ENCODE measurements around the gene TRAP1. TPM values are rescaled to one million over a fixed set of nuclear protein-coding genes. Genes with fewer than 3 reads are reported as not detected.

TRAP1 gene
- total RNA-seq, 2 donors from 2014 or later: 33.2 to 51.1 TPM

DNA sequence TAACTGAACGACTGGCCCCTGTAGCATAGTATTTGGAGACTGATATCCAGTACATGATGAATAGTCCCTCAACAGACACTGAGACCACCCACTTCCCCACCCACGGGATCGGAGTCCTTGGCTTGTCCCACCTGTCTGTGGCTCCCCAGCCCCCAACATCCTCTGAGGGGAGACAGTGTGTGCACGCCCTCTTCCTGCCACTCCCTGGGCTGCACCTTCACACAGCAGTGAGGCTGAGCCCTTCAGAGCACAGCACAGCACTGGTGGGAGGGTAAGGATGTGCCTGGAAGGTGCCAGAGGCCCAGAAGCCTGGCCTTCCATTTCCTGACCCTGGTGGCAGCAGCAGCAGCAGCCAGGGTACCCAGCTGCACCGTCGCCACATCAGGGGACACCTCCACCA, 51.8 kb downstream of the TRAP1 start:
- ATAC-seq (ENCODE audit: insufficient number of reproducible peaks, low FRiP score, low read depth) (no peak), DNase-seq (ENCODE audit: low spot score) (no peak)
- Histone ChIP-seq H3K27ac (no peak overlapping the region), H3K27me3 (replicated peaks; ENCODE audit: insufficient read depth) (no peaks in the 10 kb centered on the region), H3K9me3 (no peaks in the 10 kb centered on the region), H3K4me1 (ENCODE audit: control insufficient read depth in 1 of 2, low read depth in 2 of 2) (no peaks in the 10 kb centered on the region), H3K4me3 (no peak overlapping the region), H3K36me3 (peaks cover 32% of the 10 kb centered on the region)
- TF ChIP-seq, protein P1, sequence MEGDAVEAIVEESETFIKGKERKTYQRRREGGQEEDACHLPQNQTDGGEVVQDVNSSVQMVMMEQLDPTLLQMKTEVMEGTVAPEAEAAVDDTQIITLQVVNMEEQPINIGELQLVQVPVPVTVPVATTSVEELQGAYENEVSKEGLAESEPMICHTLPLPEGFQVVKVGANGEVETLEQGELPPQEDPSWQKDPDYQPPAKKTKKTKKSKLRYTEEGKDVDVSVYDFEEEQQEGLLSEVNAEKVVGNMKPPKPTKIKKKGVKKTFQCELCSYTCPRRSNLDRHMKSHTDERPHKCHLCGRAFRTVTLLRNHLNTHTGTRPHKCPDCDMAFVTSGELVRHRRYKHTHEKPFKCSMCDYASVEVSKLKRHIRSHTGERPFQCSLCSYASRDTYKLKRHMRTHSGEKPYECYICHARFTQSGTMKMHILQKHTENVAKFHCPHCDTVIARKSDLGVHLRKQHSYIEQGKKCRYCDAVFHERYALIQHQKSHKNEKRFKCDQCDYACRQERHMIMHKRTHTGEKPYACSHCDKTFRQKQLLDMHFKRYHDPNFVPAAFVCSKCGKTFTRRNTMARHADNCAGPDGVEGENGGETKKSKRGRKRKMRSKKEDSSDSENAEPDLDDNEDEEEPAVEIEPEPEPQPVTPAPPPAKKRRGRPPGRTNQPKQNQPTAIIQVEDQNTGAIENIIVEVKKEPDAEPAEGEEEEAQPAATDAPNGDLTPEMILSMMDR (IDR thresholded peaks at IDR 0.05): no peak

DNA sequence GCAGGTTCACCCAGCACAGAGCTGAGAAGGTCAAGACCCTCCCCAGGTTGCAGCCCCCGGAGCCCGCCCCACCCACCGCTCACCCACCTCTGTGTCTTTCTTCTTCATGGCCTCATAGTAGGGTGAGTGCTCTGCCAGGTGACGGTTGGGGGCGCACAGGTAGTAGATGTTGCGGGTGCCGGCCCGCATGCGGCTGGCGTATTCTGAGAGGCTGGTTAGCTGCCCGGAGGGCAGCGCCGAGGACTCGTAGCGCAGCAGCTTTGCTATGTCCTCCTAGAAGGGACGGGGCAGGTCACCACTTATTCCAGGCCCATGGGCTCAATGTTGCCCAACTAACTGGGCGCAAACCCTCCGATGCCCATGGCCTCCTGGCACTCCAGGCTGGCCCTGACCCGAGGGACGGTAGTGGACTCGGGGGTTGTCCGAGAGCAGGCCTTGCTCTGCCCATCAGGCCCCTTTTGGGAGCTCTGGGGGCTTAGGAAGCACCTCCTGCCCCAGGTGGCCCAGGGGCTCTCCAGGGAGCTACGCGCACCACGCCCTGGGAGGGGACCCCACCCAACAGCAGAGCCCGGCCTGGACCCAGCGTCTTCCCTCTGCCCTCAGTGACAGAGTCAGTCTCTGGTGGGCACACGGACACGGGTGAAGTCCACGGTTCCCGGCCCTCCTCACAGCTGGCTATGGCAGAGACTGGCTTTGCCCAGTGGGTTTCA, 53.0 kb downstream of the TRAP1 start:
- H3K4me1 ChIP-seq (ENCODE audit: control insufficient read depth in 1 of 2, low read depth in 2 of 2): no peaks in the 10 kb centered on the region
- H3K27ac ChIP-seq: no peak overlapping the region
- H3K36me3 ChIP-seq: peaks cover 35% of the 10 kb centered on the region
- H3K4me3 ChIP-seq: no peak overlapping the region
- ATAC-seq (ENCODE audit: insufficient number of reproducible peaks, low FRiP score, low read depth): no peak
- DNase-seq (ENCODE audit: low spot score): no peak
- TF ChIP-seq, protein P1 (IDR thresholded peaks at IDR 0.05): no peak
- no peaks in the 10 kb centered on the region for H3K27me3 ChIP-seq (replicated peaks; ENCODE audit: insufficient read depth)
- no peaks in the 10 kb centered on the region for H3K9me3 ChIP-seq

DNA sequence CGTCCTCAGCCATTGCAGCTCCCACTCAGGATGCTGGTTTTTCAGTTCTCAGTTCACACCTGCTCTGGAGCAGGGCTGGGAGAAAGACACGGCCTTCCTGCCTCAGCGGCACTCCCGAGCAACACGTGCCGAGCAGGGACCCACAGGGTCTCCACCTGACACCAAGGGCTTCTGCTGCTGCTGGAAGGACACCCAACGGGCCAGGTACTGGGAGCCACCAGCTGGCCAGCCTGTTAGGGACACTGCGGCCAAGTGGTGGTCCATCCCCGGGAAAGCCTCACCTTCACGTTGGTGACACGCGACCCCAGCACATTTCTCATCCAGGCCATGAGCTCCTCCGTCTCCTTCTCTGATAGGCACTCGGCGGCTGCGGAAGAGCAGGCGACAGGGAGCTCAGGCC, 54.7 kb downstream of the TRAP1 start:
- Histone ChIP-seq H3K9me3 (no peaks in the 10 kb centered on the region), H3K27me3 (replicated peaks; ENCODE audit: insufficient read depth) (no peaks in the 10 kb centered on the region), H3K4me1 (ENCODE audit: control insufficient read depth in 1 of 2, low read depth in 2 of 2) (no peaks in the 10 kb centered on the region), H3K36me3 (peaks cover 39% of the 10 kb centered on the region), H3K27ac (no peak overlapping the region), H3K4me3 (no peak overlapping the region)
- TF ChIP-seq, protein P1 (IDR thresholded peaks at IDR 0.05): no peak
- DNase-seq (ENCODE audit: low spot score) (no peak), ATAC-seq (ENCODE audit: insufficient number of reproducible peaks, low FRiP score, low read depth) (no peak)

DNA sequence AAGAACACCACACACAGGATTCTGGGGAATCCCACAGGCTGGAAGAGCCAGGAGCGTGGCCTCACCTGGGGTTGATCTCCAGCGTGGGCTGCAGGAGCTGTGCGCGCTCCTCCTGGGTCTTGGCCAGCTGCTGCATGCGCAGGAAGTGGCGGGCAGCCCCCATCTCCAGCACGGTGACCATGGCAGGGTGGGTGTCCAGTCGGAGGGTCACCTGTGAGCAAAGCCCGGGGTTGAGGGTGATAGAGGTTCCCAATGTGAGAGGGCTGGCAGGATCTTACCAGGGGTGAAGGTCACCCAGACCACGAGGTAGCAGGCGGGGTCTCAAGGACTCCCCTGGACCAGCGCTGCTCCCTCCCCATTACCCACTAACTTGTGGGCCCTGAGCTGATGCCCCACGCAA, 55.4 kb downstream of the TRAP1 start:
- H3K4me3 ChIP-seq: no peak overlapping the region
- ATAC-seq (ENCODE audit: insufficient number of reproducible peaks, low FRiP score, low read depth) (no peak), DNase-seq (ENCODE audit: low spot score) (no peak)
- H3K27me3 ChIP-seq (replicated peaks; ENCODE audit: insufficient read depth): no peaks in the 10 kb centered on the region
- peaks cover 46% of the 10 kb centered on the region for H3K36me3 ChIP-seq
- no peaks in the 10 kb centered on the region for H3K9me3 ChIP-seq
- H3K27ac ChIP-seq: no peak overlapping the region
- TF ChIP-seq, protein P1 (IDR thresholded peaks at IDR 0.05): no peak
- no peaks in the 10 kb centered on the region for H3K4me1 ChIP-seq (ENCODE audit: control insufficient read depth in 1 of 2, low read depth in 2 of 2)

DNA sequence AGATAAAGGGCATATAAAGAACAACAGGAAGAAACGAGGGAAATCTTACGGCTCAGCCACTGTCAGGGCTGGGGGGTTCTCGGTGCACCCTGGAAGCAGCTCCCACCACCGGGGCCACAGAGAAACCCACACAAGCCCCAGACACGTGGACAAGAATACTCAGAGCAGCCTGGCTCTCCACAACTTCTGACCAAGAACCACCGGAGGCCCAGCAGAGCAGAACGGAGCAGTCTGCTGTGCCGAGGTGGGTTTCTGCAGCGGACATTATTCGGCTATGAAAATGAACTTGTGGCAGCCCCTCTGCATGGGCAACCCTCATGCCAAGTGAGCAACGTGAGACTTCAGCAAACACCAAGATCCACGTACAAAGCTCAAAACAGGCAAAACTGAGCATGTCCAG, 56.0 kb downstream of the TRAP1 start:
- Histone ChIP-seq H3K27ac (no peak overlapping the region), H3K36me3 (peaks cover 48% of the 10 kb centered on the region), H3K4me1 (ENCODE audit: control insufficient read depth in 1 of 2, low read depth in 2 of 2) (no peaks in the 10 kb centered on the region), H3K4me3 (no peak overlapping the region), H3K9me3 (no peaks in the 10 kb centered on the region), H3K27me3 (replicated peaks; ENCODE audit: insufficient read depth) (no peaks in the 10 kb centered on the region)
- TF ChIP-seq, protein P1 (IDR thresholded peaks at IDR 0.05): no peak
- no peak for ATAC-seq (ENCODE audit: insufficient number of reproducible peaks, low FRiP score, low read depth)
- no peak for DNase-seq (ENCODE audit: low spot score)
